ENCODE data around the gene RAX. TPM values are rescaled to one million over a fixed set of nuclear protein-coding genes. Genes with fewer than 3 reads are reported as not detected.

The RAX gene
- total RNA-seq, 2 donors from 2014 or later, result not detected

DNA sequence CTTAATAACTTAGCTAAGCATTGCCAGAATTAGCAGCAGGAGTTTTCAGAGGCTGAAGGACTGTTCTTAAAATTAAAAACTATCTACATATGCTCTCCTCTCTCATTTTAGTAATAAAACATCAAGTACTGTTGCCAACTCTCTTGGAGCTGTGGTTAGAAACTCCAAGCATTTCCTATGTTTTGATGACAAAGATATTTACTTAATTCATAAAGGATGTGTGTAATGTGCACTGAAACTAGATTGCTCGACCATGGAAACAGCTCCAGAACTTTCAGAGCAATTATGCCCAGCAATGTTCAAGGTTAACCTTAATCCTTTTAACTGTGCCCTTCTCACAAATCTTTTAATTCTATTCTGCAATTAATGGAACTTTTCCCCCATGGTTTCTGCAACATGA lies 44.9 kb downstream of the RAX start:
- no peaks in the 10 kb centered on the region for H3K9me3 Mint-ChIP-seq

GRCh38 chr18:59222341-59222740 lies 50.9 kb downstream of the RAX start:
- Mint-ChIP-seq H3K27ac (no peak overlapping the region), H3K4me1 (ENCODE audit: low read depth) (peaks cover 10% of the 10 kb centered on the region), H3K27me3 (ENCODE audit: low read depth) (peaks cover 82% of the 10 kb centered on the region), H3K9me3 (no peaks in the 10 kb centered on the region), H3K4me3 (no peak overlapping the region), H3K36me3 (ENCODE audit: insufficient read depth in 2 of 2) (no peaks in the 10 kb centered on the region)
- ATAC-seq (replicated peaks in 1 of 2) (no peak), DNase-seq (no peak)

More for the DNA sequence above, 44.9 kb downstream of the RAX start:
- DNase-seq, result no peak
- Mint-ChIP-seq H3K36me3 (ENCODE audit: insufficient read depth in 2 of 2) (no peaks in the 10 kb centered on the region), H3K27ac (no peak overlapping the region), H3K4me3 (no peak overlapping the region), H3K4me1 (ENCODE audit: low read depth) (no peaks in the 10 kb centered on the region), H3K27me3 (ENCODE audit: low read depth) (peaks cover 54% of the 10 kb centered on the region)
- no peak for ATAC-seq (replicated peaks in 1 of 2)

DNA sequence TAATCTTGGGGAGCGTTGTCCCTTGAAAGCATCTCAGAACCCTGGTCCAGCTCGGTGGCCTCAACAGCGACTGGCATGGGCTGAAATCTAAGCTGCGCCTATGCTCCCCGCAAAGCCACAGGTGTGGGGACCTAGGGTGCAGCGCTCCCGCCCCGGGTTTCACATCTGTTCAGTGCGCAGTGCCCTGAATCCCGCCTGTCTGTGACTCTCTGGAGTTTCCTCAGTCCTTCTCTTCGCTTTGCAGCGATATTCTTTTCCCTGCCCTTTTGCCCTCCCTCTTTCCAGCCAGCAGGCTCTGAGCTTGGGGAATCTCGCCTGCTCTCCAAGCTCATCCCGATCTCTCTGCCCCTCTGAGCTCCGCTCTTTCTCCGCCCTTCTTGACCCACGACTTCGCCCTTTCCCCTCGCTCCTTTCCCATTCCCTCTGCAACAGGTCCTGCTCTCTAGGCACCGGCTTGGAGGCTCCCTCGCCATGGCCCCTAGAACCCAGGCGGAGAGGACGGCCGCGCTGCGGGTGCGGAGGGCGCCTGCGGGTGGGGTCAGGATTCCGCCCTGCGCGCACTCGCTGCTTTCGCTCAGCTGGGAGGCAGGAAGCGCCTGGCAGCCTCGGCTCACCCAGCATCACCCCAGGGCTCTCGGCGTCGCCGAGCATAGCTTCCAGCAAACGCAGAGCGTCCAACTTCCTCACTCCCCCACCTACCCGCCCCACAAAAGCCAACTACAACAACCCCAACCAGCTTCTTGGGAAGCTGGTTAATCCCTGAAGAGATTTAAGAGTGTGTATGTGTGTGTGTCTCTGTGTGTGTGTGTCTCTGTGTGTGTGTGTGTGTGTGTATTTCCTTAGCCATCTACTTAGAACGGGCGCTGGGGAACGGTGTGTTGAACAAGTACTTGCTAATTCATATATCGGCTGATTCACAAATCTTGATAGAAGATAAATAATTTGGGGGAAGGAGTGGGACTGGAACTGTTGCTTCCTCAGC lies 52.2 kb downstream of the RAX start:
- Mint-ChIP-seq H3K27ac (no peak overlapping the region), H3K4me3 (peak overlapping the region; percentile 34 to 61), H3K9me3 (no peaks in the 10 kb centered on the region), H3K27me3 (ENCODE audit: low read depth) (peaks cover 93% of the 10 kb centered on the region), H3K4me1 (ENCODE audit: low read depth) (peaks cover 10% of the 10 kb centered on the region), H3K36me3 (ENCODE audit: insufficient read depth in 2 of 2) (no peaks in the 10 kb centered on the region)
- no peak for DNase-seq
- peak; percentile 29 to 32 for ATAC-seq (replicated peaks in 1 of 2)

DNA sequence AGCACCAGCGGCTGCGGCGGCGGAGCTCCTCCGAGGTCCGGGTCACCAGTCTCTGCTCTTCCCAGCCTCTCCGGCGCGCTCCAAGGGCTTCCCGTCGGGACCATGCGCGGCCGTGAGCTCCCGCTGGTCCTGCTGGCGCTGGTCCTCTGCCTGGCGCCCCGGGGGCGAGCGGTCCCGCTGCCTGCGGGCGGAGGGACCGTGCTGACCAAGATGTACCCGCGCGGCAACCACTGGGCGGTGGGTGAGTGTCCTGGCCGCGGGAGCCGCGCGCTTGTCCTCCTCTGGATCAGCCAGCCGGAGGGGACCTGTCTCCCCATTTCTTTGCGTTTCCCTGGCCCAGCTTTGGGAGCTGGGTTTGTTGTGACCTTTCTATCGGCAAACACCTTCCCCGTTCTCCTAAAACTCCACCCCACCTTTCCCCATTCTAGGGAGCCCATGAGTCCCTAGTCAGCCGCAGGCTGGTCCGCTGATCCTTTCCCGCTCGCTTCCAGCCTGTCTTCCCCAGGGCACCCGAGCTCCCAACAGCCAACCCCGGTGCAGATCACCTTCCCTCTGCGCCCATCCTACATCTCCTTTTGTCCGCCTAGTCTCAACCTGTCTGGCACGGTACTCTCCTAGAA lies 53.0 kb downstream of the RAX start:
- H3K36me3 Mint-ChIP-seq (ENCODE audit: insufficient read depth in 2 of 2), result no peaks in the 10 kb centered on the region
- DNase-seq (no peak), ATAC-seq (replicated peaks in 1 of 2) (no peak)
- H3K27me3 Mint-ChIP-seq (ENCODE audit: low read depth), result peaks cover 93% of the 10 kb centered on the region
- no peak overlapping the region for H3K4me3 Mint-ChIP-seq
- no peak overlapping the region for H3K27ac Mint-ChIP-seq
- peaks cover 10% of the 10 kb centered on the region for H3K4me1 Mint-ChIP-seq (ENCODE audit: low read depth)
- no peaks in the 10 kb centered on the region for H3K9me3 Mint-ChIP-seq

DNA sequence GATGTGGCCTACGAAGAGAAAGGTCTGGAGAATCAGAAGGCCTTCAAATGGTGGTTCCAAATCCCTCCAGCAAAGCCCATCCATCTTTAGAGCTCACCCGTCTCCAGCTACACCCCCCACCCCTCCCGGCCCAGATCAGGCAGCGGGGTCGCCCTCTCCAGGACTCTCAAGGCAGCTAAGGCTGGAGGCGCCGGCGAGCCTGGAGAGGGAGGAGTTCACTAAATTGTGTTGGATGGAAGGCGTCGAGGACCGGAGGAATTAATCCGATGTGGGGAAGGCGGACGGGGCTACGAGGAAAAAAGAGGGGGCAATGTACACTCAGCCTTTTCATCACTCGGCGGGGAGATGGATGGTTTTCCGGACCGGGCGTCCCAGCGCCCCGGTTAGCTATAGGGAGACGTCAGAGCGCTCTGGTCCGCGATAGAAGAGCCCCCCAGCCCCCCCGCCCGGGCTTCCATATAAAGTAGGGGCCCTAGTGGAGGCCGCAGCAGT lies 53.5 kb downstream of the RAX start, which contains the start of gene GRP:
Gene GRP (plus strand): TSS at position 487 of the 492 bp plus-strand sequence. CDS start 108 bp downstream, outside the sequence.
- H3K4me3 Mint-ChIP-seq, result peak within 1 kb of the TSS; percentile 34 to 61
- DNase-seq (no peak), ATAC-seq (replicated peaks in 1 of 2) (no peak)
- no peak within 1 kb of the TSS for H3K27ac Mint-ChIP-seq
- no peaks in the 10 kb centered on the region for H3K36me3 Mint-ChIP-seq (ENCODE audit: insufficient read depth in 2 of 2)
- peaks cover 92% of the 10 kb centered on the region for H3K27me3 Mint-ChIP-seq (ENCODE audit: low read depth)
- H3K9me3 Mint-ChIP-seq, result no peaks in the 10 kb centered on the region
- peaks cover 10% of the 10 kb centered on the region for H3K4me1 Mint-ChIP-seq (ENCODE audit: low read depth)

DNA sequence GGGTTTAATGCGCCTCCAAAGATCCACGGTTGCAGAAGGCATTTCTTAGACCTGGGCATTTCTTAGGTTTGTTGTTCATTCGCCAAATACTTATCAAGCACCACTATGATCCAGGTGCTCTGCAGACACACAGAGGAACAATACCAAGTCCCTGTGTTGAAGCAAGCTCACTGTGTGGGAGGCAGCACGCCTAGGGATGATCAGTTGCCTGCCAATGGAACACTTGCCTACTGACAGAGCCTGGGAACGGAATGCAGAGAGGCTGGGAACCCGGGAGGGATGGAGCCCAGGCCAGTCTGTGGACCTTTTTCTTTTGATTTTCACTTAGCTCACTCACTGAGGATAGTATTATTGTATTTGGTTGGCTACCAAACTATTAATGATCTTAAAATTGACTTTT lies 55.2 kb downstream of the RAX start:
- peaks cover 92% of the 10 kb centered on the region for H3K27me3 Mint-ChIP-seq (ENCODE audit: low read depth)

More for the DNA sequence above, 55.2 kb downstream of the RAX start:
- Mint-ChIP-seq H3K9me3 (no peaks in the 10 kb centered on the region), H3K27ac (no peak overlapping the region), H3K4me3 (no peak overlapping the region), H3K36me3 (ENCODE audit: insufficient read depth in 2 of 2) (no peaks in the 10 kb centered on the region), H3K4me1 (ENCODE audit: low read depth) (peaks cover 10% of the 10 kb centered on the region)
- DNase-seq, result no peak
- no peak for ATAC-seq (replicated peaks in 1 of 2)

Other genes with a start within 250 kb of the RAX start
- 100 to 1,000 TPM; 160 to 194 TPM for gene SEC11C, start 133.6 kb downstream of the RAX start, total RNA-seq
- not detected for gene GRP, start 53.3 kb downstream of the RAX start, total RNA-seq
- not detected for gene CPLX4, start 45.2 kb upstream of the RAX start, total RNA-seq
- gene LMAN1, start 85.8 kb upstream of the RAX start, total RNA-seq, result 100 to 1,000 TPM in 1 of 2 donors, 10 to 100 TPM in 1; 95.7 to 144 TPM